ENCODE measurements around the gene ARHGEF28.
A peak's percentile ranks its signal among the peaks of the same experiment; 100 is the strongest.

The ARHGEF28 gene

DNA sequence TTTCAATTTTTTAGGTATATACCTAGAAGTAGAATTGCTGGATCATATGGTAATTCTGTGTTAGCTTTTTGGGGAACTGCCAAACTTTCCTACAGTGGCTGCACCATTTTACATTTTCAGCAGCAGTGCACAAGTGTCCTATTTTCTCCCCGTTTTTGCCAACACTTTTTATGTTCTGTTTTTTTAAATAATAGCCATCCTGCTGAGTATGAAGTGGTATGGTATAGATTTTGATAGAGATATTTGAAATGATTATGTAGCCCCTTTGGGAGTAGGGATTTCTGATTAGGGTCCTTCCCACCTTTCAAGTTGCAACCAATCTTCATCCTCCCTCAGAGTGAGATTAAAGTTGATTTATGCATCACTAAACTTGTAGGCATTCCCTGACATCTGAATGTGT, 76.5 kb downstream of the ARHGEF28 start:
- no peak for DNase-seq

DNA sequence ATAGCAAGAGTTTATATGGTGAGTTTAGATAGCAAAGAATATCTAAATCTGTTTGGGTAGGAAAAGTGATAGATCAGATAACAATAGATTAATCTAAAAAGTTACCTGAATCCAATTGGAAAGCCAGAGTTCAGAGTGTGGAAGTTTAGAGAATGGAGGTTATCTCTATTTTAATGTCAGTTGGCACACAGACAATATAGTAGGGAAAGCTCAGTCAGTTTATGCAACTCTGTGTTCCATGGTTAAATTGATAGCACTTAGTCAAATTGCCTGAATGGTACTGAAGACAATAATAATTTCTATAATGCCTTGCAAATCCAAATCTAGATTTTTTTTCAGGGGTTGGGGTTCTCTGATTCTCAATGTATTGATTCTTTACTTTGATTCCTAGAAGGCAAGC, 77.0 kb downstream of the ARHGEF28 start:
- DNase-seq = no peak

DNA sequence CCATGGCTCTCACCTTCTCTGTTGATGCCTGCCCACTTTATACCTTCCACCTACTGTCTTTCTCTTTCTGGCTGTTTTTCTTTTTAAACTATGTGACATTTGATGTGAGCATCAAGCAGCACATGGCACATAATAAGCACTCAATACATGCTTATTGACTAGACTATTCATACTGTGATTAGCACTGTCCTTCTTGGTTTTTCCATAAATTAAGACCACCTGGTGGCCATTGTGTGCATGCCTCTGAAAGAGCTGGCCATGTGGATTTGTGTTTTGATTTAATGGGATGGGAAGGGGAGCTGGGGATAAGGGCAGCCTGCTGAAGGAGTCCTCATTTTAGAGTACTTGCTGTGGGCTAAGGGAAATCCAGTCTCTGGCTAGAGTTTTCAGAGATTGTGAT, 79.4 kb downstream of the ARHGEF28 start:
- no peak for DNase-seq

DNA sequence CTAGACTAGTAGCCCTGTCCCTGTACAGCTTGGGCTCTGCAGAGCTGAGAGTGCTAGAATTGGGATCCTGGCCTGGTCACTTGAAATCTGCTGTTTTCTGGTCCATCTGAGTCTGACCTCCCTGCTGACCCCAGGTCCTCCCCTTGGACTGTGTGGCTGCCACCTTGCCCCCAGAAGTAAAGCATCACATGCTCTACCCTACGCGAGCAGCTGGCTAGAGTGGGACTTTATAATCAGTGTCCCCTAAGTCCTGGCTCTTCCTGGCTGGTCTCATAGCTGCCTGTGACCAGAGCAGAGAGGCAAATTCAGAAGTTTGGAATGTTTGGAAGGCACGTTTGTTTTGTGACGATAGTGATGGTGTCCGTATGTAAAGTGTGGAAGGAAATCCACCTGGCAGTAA, 81.0 kb downstream of the ARHGEF28 start:
- no peak for DNase-seq

- DNase-seq = peak; percentile 29
Observed at GRCh38 chr5:73709536-73710129, 83.6 kb downstream of the ARHGEF28 start.

- DNase-seq = no peak
Observed at GRCh38 chr5:73716284-73716808, 90.3 kb downstream of the ARHGEF28 start.

- DNase-seq = no peak
Observed at GRCh38 chr5:73718762-73719161, 92.8 kb downstream of the ARHGEF28 start.

DNA sequence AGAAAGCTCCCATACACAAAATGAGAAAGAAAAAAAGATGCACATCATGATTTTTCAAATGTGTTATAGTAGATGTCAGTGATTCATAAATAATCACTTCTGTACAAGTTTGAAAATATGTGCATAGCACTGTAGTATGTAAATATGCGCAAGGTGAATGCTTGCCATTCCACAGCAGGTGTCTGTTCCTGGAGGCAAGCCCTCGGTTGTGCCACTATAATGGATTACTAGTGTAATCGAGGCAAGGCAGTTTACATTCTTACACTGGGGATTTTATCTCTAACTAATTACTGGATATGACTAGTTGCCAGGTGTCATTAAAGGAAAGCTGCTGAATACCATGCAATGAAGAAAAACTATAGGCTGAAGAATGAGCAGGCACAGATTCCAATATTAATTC, 93.6 kb downstream of the ARHGEF28 start:
- no peak for DNase-seq

GRCh38 chr5:73722231-73722630, 96.2 kb downstream of the ARHGEF28 start:
- no peak for DNase-seq

- no peak for DNase-seq
Observed at GRCh38 chr5:73726071-73726470, 100.1 kb downstream of the ARHGEF28 start.

- no peak for DNase-seq
Observed at GRCh38 chr5:73726606-73727231, 100.7 kb downstream of the ARHGEF28 start.

GRCh38 chr5:73727470-73727869, 101.5 kb downstream of the ARHGEF28 start:
- DNase-seq = no peak

DNA sequence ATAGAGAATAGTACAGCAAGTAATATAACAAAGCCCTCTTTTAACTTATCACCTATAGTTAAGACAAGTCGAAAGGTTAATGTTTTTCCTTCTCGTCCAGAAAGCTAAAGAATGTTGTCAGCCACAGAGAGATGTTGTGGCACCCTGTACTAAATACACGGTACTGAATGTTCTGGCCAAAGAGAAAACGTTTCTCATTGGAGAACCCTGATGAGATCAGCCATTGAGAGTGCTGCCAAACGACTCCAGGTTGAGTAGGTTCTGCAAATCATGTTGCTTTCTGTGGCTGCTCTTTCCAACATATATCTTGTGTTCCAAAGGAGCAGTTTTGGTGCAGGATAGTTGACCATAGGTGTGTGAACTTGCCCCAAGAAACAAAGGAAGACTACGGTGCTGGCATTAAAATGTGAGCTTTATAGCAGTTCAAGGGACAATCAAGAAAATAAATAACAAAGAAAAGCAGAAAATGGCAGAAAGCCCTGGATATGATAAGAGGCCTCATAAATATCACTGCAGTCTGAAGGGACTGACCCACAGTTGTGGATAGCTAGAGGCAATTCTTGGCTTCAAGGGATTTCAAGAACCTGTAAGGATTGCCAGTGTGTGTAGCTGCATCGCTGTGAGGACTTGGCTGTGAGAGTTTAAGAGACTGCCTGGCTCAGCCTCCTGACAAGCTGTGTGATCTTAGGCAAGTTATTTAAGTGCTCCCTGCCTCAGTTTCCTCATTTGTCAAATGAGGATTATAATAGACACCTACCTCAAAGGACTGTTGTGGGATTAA, 102.7 kb downstream of the ARHGEF28 start:
- DNase-seq = no peak

DNA sequence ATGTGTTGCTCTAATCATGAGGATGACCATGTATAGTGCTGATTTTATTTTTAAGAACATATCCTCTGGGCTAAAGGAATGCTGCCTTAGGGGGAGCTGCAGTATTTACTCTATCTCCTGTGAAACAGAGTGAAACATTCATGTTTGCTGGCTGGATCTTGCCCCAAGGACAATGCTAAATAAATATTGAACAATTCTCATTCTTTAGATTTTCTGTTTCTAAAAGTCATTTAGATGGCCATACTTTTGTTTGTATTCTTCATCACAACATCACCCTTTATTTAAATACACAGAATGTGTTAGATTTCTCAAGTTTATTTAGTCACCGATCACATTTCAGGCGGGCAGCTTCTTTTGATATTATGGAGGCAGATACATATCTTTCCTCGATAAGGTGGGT, 103.3 kb downstream of the ARHGEF28 start:
- no peak for DNase-seq

- no peak for DNase-seq
Observed at GRCh38 chr5:73732045-73732444, 106.0 kb downstream of the ARHGEF28 start.

- no peak for DNase-seq
Observed at GRCh38 chr5:73733219-73733618, 107.2 kb downstream of the ARHGEF28 start.

- DNase-seq = no peak
Observed at GRCh38 chr5:73735032-73735734, 109.2 kb downstream of the ARHGEF28 start.

GRCh38 chr5:73739650-73740049, 113.7 kb downstream of the ARHGEF28 start:
- DNase-seq = no peak

- no peak for DNase-seq
Observed at GRCh38 chr5:73740274-73740790, 114.3 kb downstream of the ARHGEF28 start.

GRCh38 chr5:73743161-73743560, 117.2 kb downstream of the ARHGEF28 start:
- DNase-seq = no peak

GRCh38 chr5:73745836-73746235, 119.8 kb downstream of the ARHGEF28 start:
- DNase-seq = no peak

- DNase-seq = no peak
Observed at GRCh38 chr5:73746608-73747007, 120.6 kb downstream of the ARHGEF28 start.
